ENCODE results near the gene B3GNT8. TPM values are rescaled to one million over a fixed set of nuclear protein-coding genes. Genes with fewer than 3 reads are reported as not detected.
"Not testable (repeated sequence)": the region's sequence is repeated elsewhere in the genome, so short reads cannot be mapped to it uniquely, and the experiment has no call there.

Gene B3GNT8
- total and polyA plus RNA-seq, 10 donors = 1.8 to 30.3 (median 10.3) TPM

- TF ChIP-seq POLR2AphosphoS5 (IDR thresholded peaks at IDR 0.05) (no peak), POLR2A (IDR thresholded peaks at IDR 0.05) (no peak), CTCF (IDR thresholded peaks at IDR 0.05 in 8 of 11, conservative IDR thresholded peaks at IDR 0.05 in 3 of 11) (no peak)
- Histone ChIP-seq H3K27me3 (replicated peaks in 1 of 7) (no peaks in the 10 kb centered on the region), H3K4me3 (no peak overlapping the region), H3K9me3 (no peaks in the 10 kb centered on the region), H3K4me1 (peaks cover 5 to 52% (median 22%) of the 10 kb centered on the region in 6 donors), H3K36me3 (peaks cover 0 to 72% (median 53%) of the 10 kb centered on the region in 6 donors), H3K27ac (no peak overlapping the region)
- intact Hi-C loops (cut with DNase I; ENCODE audit: low total_unique reads) = no loop called here
- WGBS, 5 donors = 88 to 95% (median 89%) methylated on average over 11 of the region's 11 CpGs
- no peak for DNase-seq
These were observed 35.6 kb downstream of the B3GNT8 start for GRCh38 chr19:41391618-41392017.

- no peak for TF ChIP-seq CTCF (IDR thresholded peaks at IDR 0.05 in 8 of 11, conservative IDR thresholded peaks at IDR 0.05 in 3 of 11)
- peak in 2 of 3 donors; percentile 56 to 77 for TF ChIP-seq POLR2AphosphoS5 (IDR thresholded peaks at IDR 0.05)
- Histone ChIP-seq H3K27ac (peak overlapping the region in 2 of 8 donors; percentile 9 to 24), H3K9me3 (no peaks in the 10 kb centered on the region), H3K27me3 (replicated peaks in 1 of 7) (no peaks in the 10 kb centered on the region), H3K4me1 (peaks cover 0 to 15% (median 3%) of the 10 kb centered on the region in 6 donors), H3K36me3 (peaks cover 0 to 100% (median 43%) of the 10 kb centered on the region in 6 donors), H3K4me3 (no peak overlapping the region)
- WGBS, 5 donors = 70 to 88% (median 84%) methylated on average over 5 to 13 of the region's 13 CpGs
- intact Hi-C loops (cut with DNase I; ENCODE audit: low total_unique reads) = no loop called here
- DNase-seq = no peak
These were observed 40.7 kb downstream of the B3GNT8 start for GRCh38 chr19:41386442-41386841.

GRCh38 chr19:41384351-41384750 lies 42.8 kb downstream of the B3GNT8 start:
- peaks cover 0 to 27% (median 8%) of the 10 kb centered on the region in 6 donors for H3K4me1 ChIP-seq
- no peak overlapping the region for H3K4me3 ChIP-seq
- no peak for TF ChIP-seq POLR2AphosphoS5 (IDR thresholded peaks at IDR 0.05)
- TF ChIP-seq CTCF (IDR thresholded peaks at IDR 0.05 in 8 of 11, conservative IDR thresholded peaks at IDR 0.05 in 3 of 11) = no peak
- no peak for TF ChIP-seq POLR2A (IDR thresholded peaks at IDR 0.05)
- no peaks in the 10 kb centered on the region for H3K9me3 ChIP-seq
- 84 to 91% (median 87%) methylated on average over 5 of the region's 5 CpGs for WGBS, 5 donors
- H3K27me3 ChIP-seq (replicated peaks in 1 of 7) = no peaks in the 10 kb centered on the region
- no peak overlapping the region for H3K27ac ChIP-seq
- no peak for DNase-seq
- H3K36me3 ChIP-seq = peaks cover 0 to 82% (median 24%) of the 10 kb centered on the region in 6 donors
- intact Hi-C loops (cut with DNase I; ENCODE audit: low total_unique reads) = no loop called here

- H3K27ac ChIP-seq; DNase-seq; H3K4me3 ChIP-seq; intact Hi-C loops (cut with DNase I; ENCODE audit: low total_unique reads); H3K9me3 ChIP-seq; H3K27me3 ChIP-seq (replicated peaks in 1 of 7): not testable (repeated sequence)
- Histone ChIP-seq H3K4me1 (peaks cover 0 to 43% (median 24%) of the 10 kb centered on the region in 6 donors), H3K36me3 (peaks cover 0 to 54% (median 3%) of the 10 kb centered on the region in 6 donors)
- 94 to 98% (median 95%) methylated on average over 8 of the region's 8 CpGs for WGBS, 5 donors
These were observed 45.6 kb downstream of the B3GNT8 start for GRCh38 chr19:41381536-41381935.
